Measurements from ENCODE around the gene SLFN11.
"Not testable (repeated sequence)": the region's sequence is repeated elsewhere in the genome, so short reads cannot be mapped to it uniquely, and the experiment has no call there.

The SLFN11 gene

GRCh38 chr17:35359398-35359797 lies 14.0 kb downstream of the SLFN11 start:
- DNase-seq (ENCODE audit: low spot score) = no peak

- no peak for DNase-seq (ENCODE audit: low spot score)
Measured at GRCh38 chr17:35352284-35352683, 21.1 kb downstream of the SLFN11 start.

- no peak for DNase-seq (ENCODE audit: low spot score)
Measured at GRCh38 chr17:35350493-35350892, 22.9 kb downstream of the SLFN11 start.

GRCh38 chr17:35345926-35346771 lies 27.3 kb downstream of the SLFN11 start:
- DNase-seq (ENCODE audit: low spot score) = peak; percentile 64

- no peak for DNase-seq (ENCODE audit: low spot score)
Measured at GRCh38 chr17:35345445-35345925, 27.9 kb downstream of the SLFN11 start.

- DNase-seq (ENCODE audit: low spot score) = no peak
Measured at GRCh38 chr17:35344262-35344661, 29.2 kb downstream of the SLFN11 start.

- DNase-seq (ENCODE audit: low spot score) = no peak
Measured at GRCh38 chr17:35342276-35342675, 31.1 kb downstream of the SLFN11 start.

GRCh38 chr17:35341411-35341992 lies 31.9 kb downstream of the SLFN11 start:
- no peak for DNase-seq (ENCODE audit: low spot score)

- DNase-seq (ENCODE audit: low spot score) = no peak
Measured at GRCh38 chr17:35338230-35338629, 35.2 kb downstream of the SLFN11 start.

GRCh38 chr17:35337364-35337763 lies 36.1 kb downstream of the SLFN11 start:
- no peak for DNase-seq (ENCODE audit: low spot score)

GRCh38 chr17:35333578-35333977 lies 39.8 kb downstream of the SLFN11 start:
- not testable (repeated sequence) for DNase-seq (ENCODE audit: low spot score)

GRCh38 chr17:35322749-35323148 lies 50.7 kb downstream of the SLFN11 start:
- no peak for DNase-seq (ENCODE audit: low spot score)

- no peak for DNase-seq (ENCODE audit: low spot score)
Measured at GRCh38 chr17:35315971-35316370, 57.5 kb downstream of the SLFN11 start.

GRCh38 chr17:35315283-35315682 lies 58.1 kb downstream of the SLFN11 start:
- no peak for DNase-seq (ENCODE audit: low spot score)

- no peak for DNase-seq (ENCODE audit: low spot score)
Measured at GRCh38 chr17:35314415-35315216, 58.8 kb downstream of the SLFN11 start.

GRCh38 chr17:35313875-35314409 lies 59.5 kb downstream of the SLFN11 start:
- no peak for DNase-seq (ENCODE audit: low spot score)

- peak; percentile 74 for DNase-seq (ENCODE audit: low spot score)
Measured at GRCh38 chr17:35312790-35313711, 60.4 kb downstream of the SLFN11 start.

GRCh38 chr17:35312346-35312745 lies 61.1 kb downstream of the SLFN11 start:
- no peak for DNase-seq (ENCODE audit: low spot score)

- DNase-seq (ENCODE audit: low spot score) = not testable (repeated sequence)
Measured at GRCh38 chr17:35309345-35309744, 64.1 kb downstream of the SLFN11 start.

All from ecto neural progenitor cell (in vitro differentiated cells).